ENCODE results near the gene FSCN2.

DNA sequence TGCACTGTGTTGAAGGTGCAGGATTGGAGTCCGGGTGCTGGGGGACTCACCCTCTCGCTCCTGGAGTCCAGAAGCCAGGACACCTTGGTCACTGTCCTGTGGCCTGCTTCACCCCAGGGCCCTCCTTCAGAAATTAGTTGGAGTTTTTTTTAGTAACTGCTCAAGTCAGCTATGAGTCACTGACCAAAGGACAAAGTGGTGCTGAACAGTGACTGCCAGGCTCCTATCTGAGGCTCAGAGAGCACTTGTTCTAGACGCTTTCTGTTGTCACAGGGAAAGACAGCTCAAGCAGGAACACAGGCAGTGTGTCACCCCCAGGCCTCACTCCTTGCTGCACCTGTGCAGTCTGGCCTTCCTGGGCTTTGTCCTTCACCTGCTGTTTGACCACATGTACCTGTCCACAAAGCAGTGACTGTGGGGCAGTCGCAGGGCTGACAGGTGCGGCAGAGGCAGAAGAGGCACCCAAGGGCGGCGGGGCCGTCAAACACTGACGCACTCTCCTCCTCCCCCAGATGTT, 28.1 kb downstream of the FSCN2 start:
- TF ChIP-seq POLR2A (IDR thresholded peaks at IDR 0.05) = no peak
- TF ChIP-seq, protein P1, sequence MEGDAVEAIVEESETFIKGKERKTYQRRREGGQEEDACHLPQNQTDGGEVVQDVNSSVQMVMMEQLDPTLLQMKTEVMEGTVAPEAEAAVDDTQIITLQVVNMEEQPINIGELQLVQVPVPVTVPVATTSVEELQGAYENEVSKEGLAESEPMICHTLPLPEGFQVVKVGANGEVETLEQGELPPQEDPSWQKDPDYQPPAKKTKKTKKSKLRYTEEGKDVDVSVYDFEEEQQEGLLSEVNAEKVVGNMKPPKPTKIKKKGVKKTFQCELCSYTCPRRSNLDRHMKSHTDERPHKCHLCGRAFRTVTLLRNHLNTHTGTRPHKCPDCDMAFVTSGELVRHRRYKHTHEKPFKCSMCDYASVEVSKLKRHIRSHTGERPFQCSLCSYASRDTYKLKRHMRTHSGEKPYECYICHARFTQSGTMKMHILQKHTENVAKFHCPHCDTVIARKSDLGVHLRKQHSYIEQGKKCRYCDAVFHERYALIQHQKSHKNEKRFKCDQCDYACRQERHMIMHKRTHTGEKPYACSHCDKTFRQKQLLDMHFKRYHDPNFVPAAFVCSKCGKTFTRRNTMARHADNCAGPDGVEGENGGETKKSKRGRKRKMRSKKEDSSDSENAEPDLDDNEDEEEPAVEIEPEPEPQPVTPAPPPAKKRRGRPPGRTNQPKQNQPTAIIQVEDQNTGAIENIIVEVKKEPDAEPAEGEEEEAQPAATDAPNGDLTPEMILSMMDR (IDR thresholded peaks at IDR 0.05) = no peak
- no peak for TF ChIP-seq EP300 (IDR thresholded peaks at IDR 0.05)
- no peak for TF ChIP-seq POLR2AphosphoS5 (IDR thresholded peaks at IDR 0.05)
